Measurements from ENCODE around the gene TNK2.
"Not testable (repeated sequence)": the region's sequence is repeated elsewhere in the genome, so short reads cannot be mapped to it uniquely, and the experiment has no call there.

The TNK2 gene

GRCh38 chr3:195868336-195868865, 40.0 kb downstream of the TNK2 start:
- TF ChIP-seq, protein P1, sequence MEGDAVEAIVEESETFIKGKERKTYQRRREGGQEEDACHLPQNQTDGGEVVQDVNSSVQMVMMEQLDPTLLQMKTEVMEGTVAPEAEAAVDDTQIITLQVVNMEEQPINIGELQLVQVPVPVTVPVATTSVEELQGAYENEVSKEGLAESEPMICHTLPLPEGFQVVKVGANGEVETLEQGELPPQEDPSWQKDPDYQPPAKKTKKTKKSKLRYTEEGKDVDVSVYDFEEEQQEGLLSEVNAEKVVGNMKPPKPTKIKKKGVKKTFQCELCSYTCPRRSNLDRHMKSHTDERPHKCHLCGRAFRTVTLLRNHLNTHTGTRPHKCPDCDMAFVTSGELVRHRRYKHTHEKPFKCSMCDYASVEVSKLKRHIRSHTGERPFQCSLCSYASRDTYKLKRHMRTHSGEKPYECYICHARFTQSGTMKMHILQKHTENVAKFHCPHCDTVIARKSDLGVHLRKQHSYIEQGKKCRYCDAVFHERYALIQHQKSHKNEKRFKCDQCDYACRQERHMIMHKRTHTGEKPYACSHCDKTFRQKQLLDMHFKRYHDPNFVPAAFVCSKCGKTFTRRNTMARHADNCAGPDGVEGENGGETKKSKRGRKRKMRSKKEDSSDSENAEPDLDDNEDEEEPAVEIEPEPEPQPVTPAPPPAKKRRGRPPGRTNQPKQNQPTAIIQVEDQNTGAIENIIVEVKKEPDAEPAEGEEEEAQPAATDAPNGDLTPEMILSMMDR (IDR thresholded peaks at IDR 0.05) = no peak
- intact Hi-C loops (cut with DNase I; ENCODE audit: low total_unique reads) = no loop called here
- Histone ChIP-seq H3K27ac (no peak overlapping the region), H3K9me3 (no peaks in the 10 kb centered on the region), H3K4me1 (peaks cover 0 to 8% (median 6%) of the 10 kb centered on the region in 4 donors), H3K36me3 (peaks cover 36 to 82% (median 69%) of the 10 kb centered on the region in 3 donors), H3K4me3 (no peak overlapping the region), H3K27me3 (no peaks in the 10 kb centered on the region)
- no peak for DNase-seq

DNA sequence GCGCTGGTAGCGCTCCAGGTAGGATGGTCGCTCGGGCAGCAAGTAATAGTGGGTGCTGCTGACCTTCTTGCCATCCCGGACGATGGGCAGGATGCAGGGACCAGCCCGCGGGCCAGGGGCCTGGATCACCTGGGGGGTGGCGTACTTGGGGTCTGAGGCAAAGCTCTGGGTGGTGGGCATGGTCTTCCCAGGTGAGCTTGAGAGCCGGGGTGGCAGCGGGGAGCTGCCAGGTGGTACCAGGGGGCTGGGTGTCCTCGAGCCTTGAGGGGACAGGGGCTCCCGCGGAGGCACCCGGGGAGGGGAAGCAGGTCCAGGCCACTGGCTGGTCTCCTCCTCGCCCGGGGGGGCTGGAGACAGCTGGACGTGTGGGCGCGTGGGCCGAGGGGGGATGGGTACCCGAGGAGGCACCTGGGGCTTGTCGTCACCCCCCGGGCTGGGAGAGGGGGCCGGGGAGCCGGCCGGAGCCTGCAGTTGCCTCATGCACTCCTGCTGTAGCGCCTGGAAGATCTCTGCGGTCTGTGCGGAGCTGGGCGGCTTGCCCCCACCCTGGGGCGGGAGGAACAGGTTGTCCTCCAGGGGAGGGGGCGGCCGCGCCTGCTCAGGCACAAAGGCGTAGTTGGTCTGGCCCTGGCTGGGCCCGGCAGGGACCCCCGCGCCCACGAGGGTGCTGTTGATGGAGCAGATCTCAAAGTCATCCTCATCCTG, 40.6 kb downstream of the TNK2 start:
- Histone ChIP-seq H3K4me1 (peaks cover 0 to 14% (median 10%) of the 10 kb centered on the region in 4 donors), H3K27me3 (no peaks in the 10 kb centered on the region), H3K27ac (no peak overlapping the region), H3K36me3 (peaks cover 36 to 76% (median 63%) of the 10 kb centered on the region in 3 donors), H3K9me3 (no peaks in the 10 kb centered on the region), H3K4me3 (no peak overlapping the region)
- intact Hi-C loops (cut with DNase I; ENCODE audit: low total_unique reads) = no loop called here
- DNase-seq = no peak
- TF ChIP-seq, protein P1 (IDR thresholded peaks at IDR 0.05) = no peak

DNA sequence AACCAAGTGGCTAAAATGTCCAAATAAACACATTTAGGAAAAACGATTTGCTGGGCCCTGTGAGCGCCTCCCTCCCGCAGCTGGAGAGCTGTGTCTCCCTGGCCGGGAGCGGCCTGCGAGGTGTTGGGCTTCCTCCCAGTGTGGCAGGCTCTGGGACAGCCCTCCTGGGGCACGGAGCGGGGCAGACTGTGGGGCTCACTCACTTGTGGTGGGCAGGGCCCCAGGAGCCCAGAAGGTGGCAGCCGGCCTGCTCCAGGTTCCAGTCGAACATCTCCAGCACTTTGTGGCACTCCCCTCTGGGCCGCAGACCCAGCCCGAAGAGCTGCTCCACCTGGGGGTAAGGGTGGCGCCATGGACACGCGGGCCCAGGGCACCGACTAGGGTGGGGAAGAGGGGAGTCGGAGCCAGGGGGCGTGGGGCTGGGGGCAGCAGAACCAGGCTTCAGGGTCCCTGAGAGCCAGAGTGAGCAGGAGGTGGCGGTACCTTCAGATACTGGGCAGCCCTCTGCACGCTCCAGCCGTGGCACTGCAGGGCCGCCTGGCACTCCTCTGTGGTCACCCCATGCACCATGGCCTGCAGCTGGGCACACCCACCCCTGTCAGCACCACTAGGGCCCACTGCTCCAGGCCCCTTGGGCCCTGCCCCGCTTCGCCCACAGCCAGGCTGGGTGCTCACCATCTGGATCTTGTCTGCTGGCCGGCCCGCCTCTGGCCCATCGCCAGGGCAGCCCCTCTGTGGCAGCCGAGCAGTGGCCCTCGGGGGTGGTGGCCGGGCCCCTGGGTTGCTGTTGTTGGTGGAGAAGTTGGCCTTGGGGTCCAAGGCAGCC, 41.5 kb downstream of the TNK2 start:
- DNase-seq = peak in 1 of 2 donors; percentile 63
- intact Hi-C loops (cut with DNase I; ENCODE audit: low total_unique reads) = no loop called here
- TF ChIP-seq, protein P1 (IDR thresholded peaks at IDR 0.05) = no peak
- Histone ChIP-seq H3K4me1 (peaks cover 0 to 15% (median 11%) of the 10 kb centered on the region in 4 donors), H3K4me3 (no peak overlapping the region), H3K9me3 (no peaks in the 10 kb centered on the region), H3K27me3 (no peaks in the 10 kb centered on the region), H3K36me3 (peaks cover 33 to 67% (median 54%) of the 10 kb centered on the region in 3 donors), H3K27ac (no peak overlapping the region)

- peaks cover 23 to 55% (median 43%) of the 10 kb centered on the region in 3 donors for H3K36me3 ChIP-seq
- no peak overlapping the region for H3K27ac ChIP-seq
- H3K27me3 ChIP-seq = no peaks in the 10 kb centered on the region
- intact Hi-C loops (cut with DNase I; ENCODE audit: low total_unique reads) = no loop called here
- DNase-seq = peak in 1 of 2 donors; percentile 56
- H3K9me3 ChIP-seq = no peaks in the 10 kb centered on the region
- H3K4me3 ChIP-seq = no peak overlapping the region
- peaks cover 0 to 15% (median 11%) of the 10 kb centered on the region in 4 donors for H3K4me1 ChIP-seq
- TF ChIP-seq, protein P1 (IDR thresholded peaks at IDR 0.05) = no peak
Observed at GRCh38 chr3:195865752-195866151, 42.6 kb downstream of the TNK2 start.

DNA sequence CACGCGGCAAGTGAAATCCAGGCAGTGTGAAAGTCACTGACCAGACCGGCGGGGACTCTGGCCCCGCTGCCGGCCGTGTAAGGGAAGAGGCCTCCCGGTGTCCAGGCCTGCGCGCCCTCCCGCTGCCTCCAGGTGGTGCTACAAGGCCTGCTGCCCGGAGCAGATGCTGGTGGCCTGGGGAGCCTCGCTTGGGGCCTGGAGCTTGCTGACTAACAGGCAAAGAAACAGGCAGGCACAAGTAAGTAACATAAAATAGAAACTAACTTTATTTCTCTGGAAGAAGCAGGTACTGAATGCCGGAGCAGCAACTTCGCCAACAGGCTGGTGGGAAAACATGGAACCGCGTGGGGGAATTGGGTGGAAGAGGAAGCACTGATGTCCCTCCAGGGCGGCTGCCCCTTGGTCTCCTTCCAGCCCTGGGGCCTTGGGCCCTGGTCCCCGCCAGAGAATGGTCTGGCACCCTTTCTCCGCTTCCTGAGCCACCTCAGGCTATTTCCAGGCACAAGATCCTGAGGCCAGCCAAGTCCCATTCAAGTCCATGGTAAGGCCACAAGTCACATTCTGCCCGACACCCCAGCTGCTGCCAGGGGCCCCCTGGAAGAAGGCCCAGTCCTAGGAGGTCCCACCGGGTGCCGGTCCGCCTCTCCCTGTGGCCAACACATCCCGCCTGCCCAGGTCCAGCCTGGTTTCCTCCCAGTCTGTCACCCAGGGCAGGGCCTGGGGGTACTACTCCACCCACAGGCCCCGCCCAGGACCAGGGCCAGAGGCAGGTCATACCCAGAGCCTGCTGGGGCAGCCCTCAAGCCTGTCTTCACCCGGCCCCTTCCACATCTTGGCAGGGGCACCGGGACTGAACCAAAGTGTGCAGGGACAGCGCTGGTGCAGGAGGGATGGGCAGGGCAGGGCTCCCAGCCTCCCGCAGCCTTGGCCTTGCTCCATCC, 45.0 kb downstream of the TNK2 start:
- DNase-seq = peak; percentile 92 to 96
- H3K27ac ChIP-seq = peak overlapping the region; percentile 81 to 82
- H3K27me3 ChIP-seq = no peaks in the 10 kb centered on the region
- peaks cover 20 to 32% (median 20%) of the 10 kb centered on the region in 3 donors for H3K36me3 ChIP-seq
- H3K4me3 ChIP-seq = peak overlapping the region in 1 of 2 donors; percentile 8
- TF ChIP-seq, protein P1 (IDR thresholded peaks at IDR 0.05) = peak; percentile 97 to 98
- peaks cover 0 to 20% (median 14%) of the 10 kb centered on the region in 4 donors for H3K4me1 ChIP-seq
- H3K9me3 ChIP-seq = no peaks in the 10 kb centered on the region
- intact Hi-C loops (cut with DNase I; ENCODE audit: low total_unique reads) = loop anchor here (2.0 kb wide), 2 partner anchors 31 to 51 kb away; no protein-coding TSS in a partner anchor

DNA sequence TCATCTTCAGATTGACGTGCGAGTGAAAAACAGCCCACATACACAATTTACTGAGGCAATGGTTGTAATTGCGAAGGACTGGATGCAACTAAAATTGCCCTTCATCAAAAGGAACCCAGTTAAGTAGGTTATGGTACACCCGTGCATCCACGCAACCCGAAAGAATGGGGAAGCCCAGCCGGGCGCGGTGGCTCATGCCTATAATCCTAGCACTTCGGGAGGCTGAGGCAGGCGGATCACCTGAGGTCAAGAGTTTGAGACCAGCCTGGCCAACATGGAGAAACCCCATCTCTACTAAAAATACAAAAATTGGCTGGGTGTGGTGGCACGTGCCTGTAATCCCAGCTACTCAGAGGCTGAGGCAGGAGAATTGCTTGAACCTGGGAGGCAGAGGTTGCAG, 46.0 kb downstream of the TNK2 start:
- H3K36me3 ChIP-seq = peaks cover 10 to 21% (median 11%) of the 10 kb centered on the region in 3 donors
- not testable (repeated sequence) for H3K9me3 ChIP-seq, H3K4me3 ChIP-seq, H3K27ac ChIP-seq, H3K27me3 ChIP-seq
- peak in 1 of 2 donors; percentile 64 for DNase-seq
- H3K4me1 ChIP-seq = peaks cover 0 to 20% (median 14%) of the 10 kb centered on the region in 4 donors
- intact Hi-C loops (cut with DNase I; ENCODE audit: low total_unique reads) = loop anchor here (2.0 kb wide), 2 partner anchors 32 to 52 kb away; no protein-coding TSS in a partner anchor

Data from tibial artery (tissue), 4 donors.